GM21528 (cell line): ENCODE data around the gene ASB18.

ENCODE experiments used
- ATAC-seq: cut with Tn5 transposase; IDR thresholded peaks from one replicate; pipeline ENCODE4 v1.9.1; 2021; ENCODE audit warnings: mild to moderate bottlenecking, moderate library complexity; ENCODE audit not compliant: unreplicated experiment, low FRiP score

Gene ASB18

GRCh38 chr2:236176417-236176816, 87.8 kb downstream of the ASB18 start:
- no peak for ATAC-seq

- ATAC-seq, result no peak
Observed at GRCh38 chr2:236175548-236176150, 88.6 kb downstream of the ASB18 start.

- no peak for ATAC-seq
Observed at GRCh38 chr2:236173729-236174607, 90.2 kb downstream of the ASB18 start.

- ATAC-seq, result no peak
Observed at GRCh38 chr2:236173036-236173728, 91.0 kb downstream of the ASB18 start.

- no peak for ATAC-seq
Observed at GRCh38 chr2:236172255-236173035, 91.8 kb downstream of the ASB18 start.

- no peak for ATAC-seq
Observed at GRCh38 chr2:236171680-236172254, 92.4 kb downstream of the ASB18 start.

- no peak for ATAC-seq
Observed at GRCh38 chr2:236171181-236171679, 93.0 kb downstream of the ASB18 start.

GRCh38 chr2:236170590-236171165, 93.5 kb downstream of the ASB18 start:
- ATAC-seq, result no peak

GRCh38 chr2:236169741-236170589, 94.2 kb downstream of the ASB18 start:
- ATAC-seq, result no peak

GRCh38 chr2:236169151-236169721, 95.0 kb downstream of the ASB18 start:
- no peak for ATAC-seq

- ATAC-seq, result no peak
Observed at GRCh38 chr2:236168110-236169080, 95.8 kb downstream of the ASB18 start, which contains the start of gene GBX2. TSS of gene GBX2 (minus strand) at chr2:236168386. CDS start at chr2:236167971, 415 bp downstream.

- no peak for ATAC-seq
Observed at GRCh38 chr2:236167297-236168109, 96.7 kb downstream of the ASB18 start.

- ATAC-seq, result no peak
Observed at GRCh38 chr2:236166796-236167296, 97.4 kb downstream of the ASB18 start.

- no peak for ATAC-seq
Observed at GRCh38 chr2:236165842-236166795, 98.1 kb downstream of the ASB18 start.
